Neural crest cell (in vitro differentiated cells): Measurements from ENCODE around the gene CACNG8. TPM values are rescaled to one million over a fixed set of nuclear protein-coding genes. Genes with fewer than 3 reads are reported as not detected.

Experiments used
- DNase-seq: peaks from one replicate; pipeline ENCODE4 v3.0.0; 2021; ENCODE audit warnings: low read depth, mixed read lengths, low spot score
- H3K27ac Mint-ChIP-seq: one replicate; pipeline ENCODE4 v1.8.0; 2021; ENCODE audit warnings: mild to moderate bottlenecking, mixed read lengths; ENCODE audit not compliant: unreplicated experiment
- H3K27me3 Mint-ChIP-seq: 2 replicates; pipeline ENCODE4 v1.8.0; 2021; ENCODE audit warnings: low read depth, mild to moderate bottlenecking, mixed read lengths
- H3K36me3 Mint-ChIP-seq: 2 replicates; pipeline ENCODE4 v1.8.0; 2021; ENCODE audit warnings: low read depth, mild to moderate bottlenecking, mixed read lengths
- H3K4me1 Mint-ChIP-seq: 2 replicates; pipeline ENCODE4 v1.8.0; 2021; ENCODE audit warnings: mixed read lengths
- H3K4me3 Mint-ChIP-seq: one replicate; pipeline ENCODE4 v1.8.0; 2021; ENCODE audit warnings: mild to moderate bottlenecking, mixed read lengths
- H3K9me3 Mint-ChIP-seq: 2 replicates; pipeline ENCODE4 v1.8.0; 2021; ENCODE audit warnings: mixed read lengths
- CTCF ChIP-seq: fragments of 200-600 bp; sonication (generic); conservative IDR thresholded peaks from 2 replicates; pipeline ENCODE4 v1.5.0; 2021; ENCODE audit warnings: antibody characterized with exemption, mild to moderate bottlenecking
- long read RNA-seq: library from polyadenylated mRNA; unstranded; transcript quantifications from one replicate; pipeline ENCODE4 v2.0.0, GENCODE V29; 2020
- total RNA-seq: library from RNA; stranded (reverse); gene quantifications from 2 replicates; pipeline ENCODE4 v1.2.1, GENCODE V29; 2021

The CACNG8 gene
- total RNA-seq = 0.23 and 0.33 TPM in 2 replicates
- long read RNA-seq = 0 reads

GRCh38 chr19:53962887-53963431 is at the start of gene CACNG8:
CACNG8 (plus strand) TSS chr19:53962937.
- no peak within 1 kb of the TSS for H3K4me3 Mint-ChIP-seq
- H3K36me3 Mint-ChIP-seq = no peaks in the 10 kb centered on the region
- DNase-seq = no peak

GRCh38 chr19:53915000-53915399 is 47.7 kb upstream of the CACNG8 start:
- H3K36me3 Mint-ChIP-seq = peaks cover 8% of the 10 kb centered on the region
- TF ChIP-seq CTCF = no peak
- H3K27ac Mint-ChIP-seq = no peak overlapping the region
- no peaks in the 10 kb centered on the region for H3K9me3 Mint-ChIP-seq
- peaks cover 8% of the 10 kb centered on the region for H3K4me1 Mint-ChIP-seq
- H3K4me3 Mint-ChIP-seq = no peak overlapping the region
- DNase-seq = no peak
- H3K27me3 Mint-ChIP-seq = peaks cover 28% of the 10 kb centered on the region

More at GRCh38 chr19:53962887-53963431, at the start of gene CACNG8:
- TF ChIP-seq CTCF = no peak
- Mint-ChIP-seq H3K27me3 (peaks cover 87% of the 10 kb centered on the region), H3K27ac (no peak within 1 kb of the TSS), H3K4me1 (peaks cover 23% of the 10 kb centered on the region), H3K9me3 (no peaks in the 10 kb centered on the region)

- Mint-ChIP-seq H3K9me3 (no peaks in the 10 kb centered on the region), H3K36me3 (peaks cover 8% of the 10 kb centered on the region), H3K27me3 (peaks cover 18% of the 10 kb centered on the region), H3K4me3 (no peak overlapping the region), H3K4me1 (no peaks in the 10 kb centered on the region), H3K27ac (no peak overlapping the region)
- TF ChIP-seq CTCF = no peak
- no peak for DNase-seq
Observed at GRCh38 chr19:53916004-53916403, 46.7 kb upstream of the CACNG8 start.

- Mint-ChIP-seq H3K9me3 (no peaks in the 10 kb centered on the region), H3K27me3 (peaks cover 4% of the 10 kb centered on the region), H3K36me3 (peaks cover 8% of the 10 kb centered on the region), H3K4me3 (no peak overlapping the region), H3K27ac (no peak overlapping the region), H3K4me1 (no peaks in the 10 kb centered on the region)
- no peak for DNase-seq
- no peak for TF ChIP-seq CTCF
Observed at GRCh38 chr19:53917356-53917755, 45.4 kb upstream of the CACNG8 start.

GRCh38 chr19:53927739-53928138 is 35.0 kb upstream of the CACNG8 start:
- DNase-seq = peak; percentile 43
- Mint-ChIP-seq H3K4me3 (no peak overlapping the region), H3K4me1 (no peaks in the 10 kb centered on the region), H3K9me3 (no peaks in the 10 kb centered on the region), H3K36me3 (peaks cover 23% of the 10 kb centered on the region), H3K27ac (no peak overlapping the region), H3K27me3 (peaks cover 9% of the 10 kb centered on the region)
- TF ChIP-seq CTCF = no peak
